ENCODE results near the gene TAS2R43.
"Not testable (repeated sequence)": the region's sequence is repeated elsewhere in the genome, so short reads cannot be mapped to it uniquely, and the experiment has no call there.

- not testable (repeated sequence) for TF ChIP-seq CTCF, POLR2A, POLR2AphosphoS5, EP300 (IDR thresholded peaks at IDR 0.05)
Measured at GRCh38 chr12:11041366-11041765, 50.7 kb downstream of the TAS2R43 start.
